GM18907 (cell line): ENCODE measurements around the gene DNAH17.

ENCODE experiments used
- ATAC-seq: cut with Tn5 transposase; IDR thresholded peaks from one replicate; pipeline ENCODE4 v1.9.1; 2021; ENCODE audit warnings: mild to moderate bottlenecking, moderate library complexity; ENCODE audit not compliant: unreplicated experiment

The DNAH17 gene

DNA sequence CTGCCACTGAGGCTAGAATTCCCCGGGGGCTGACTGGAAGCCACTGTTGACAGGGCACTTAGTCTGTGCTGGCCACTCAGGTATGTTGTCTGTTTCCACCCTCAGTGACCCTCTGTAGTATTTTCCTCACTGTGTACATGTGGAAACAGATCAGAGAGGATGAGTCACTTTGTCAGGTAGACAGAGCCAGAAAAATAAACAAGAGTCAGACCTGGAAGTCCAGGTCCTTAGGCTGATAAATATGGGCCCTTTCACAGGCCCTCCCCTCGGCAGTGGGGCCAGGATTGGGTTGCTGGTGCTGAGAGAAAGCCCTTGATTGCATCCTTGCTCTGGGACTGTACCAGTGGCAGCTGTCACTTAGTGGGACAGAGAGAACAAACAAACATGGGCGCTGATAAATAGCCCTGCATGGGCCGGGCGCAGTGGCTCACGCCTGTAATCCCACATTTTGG, 177.5 kb downstream of the DNAH17 start:
- ATAC-seq = no peak

DNA sequence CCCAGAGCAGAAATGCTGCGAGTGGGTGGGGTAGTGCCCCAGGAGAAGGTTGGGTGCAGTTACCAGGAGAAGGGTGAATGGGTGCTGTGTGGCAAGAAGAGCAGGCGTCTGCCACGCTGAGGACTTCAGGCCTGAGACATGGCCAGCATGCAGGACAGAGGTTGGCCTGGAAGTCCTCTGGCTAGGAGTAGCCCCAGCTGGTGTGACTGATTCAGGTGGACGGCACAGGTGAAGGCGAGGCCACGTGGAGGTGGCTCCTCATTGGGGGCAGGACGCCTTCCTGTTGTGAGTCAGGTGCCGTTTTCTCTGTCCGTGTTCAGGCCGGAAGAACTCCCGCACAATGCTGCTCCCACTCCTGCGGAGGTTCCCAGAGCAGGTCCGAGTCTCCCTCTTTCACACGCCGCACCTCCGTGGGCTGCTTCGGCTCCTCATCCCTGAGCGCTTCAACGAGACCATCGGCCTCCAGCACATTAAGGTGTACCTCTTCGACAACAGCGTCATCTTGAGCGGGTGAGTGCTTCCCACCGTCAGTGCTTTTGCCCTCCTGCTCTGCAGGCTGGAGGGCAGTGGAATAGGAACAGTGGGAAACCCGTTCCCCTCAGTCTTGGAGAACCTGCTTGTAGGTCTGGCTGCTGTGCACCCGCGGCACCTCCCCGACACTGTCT, 178.0 kb downstream of the DNAH17 start:
- ATAC-seq = no peak

DNA sequence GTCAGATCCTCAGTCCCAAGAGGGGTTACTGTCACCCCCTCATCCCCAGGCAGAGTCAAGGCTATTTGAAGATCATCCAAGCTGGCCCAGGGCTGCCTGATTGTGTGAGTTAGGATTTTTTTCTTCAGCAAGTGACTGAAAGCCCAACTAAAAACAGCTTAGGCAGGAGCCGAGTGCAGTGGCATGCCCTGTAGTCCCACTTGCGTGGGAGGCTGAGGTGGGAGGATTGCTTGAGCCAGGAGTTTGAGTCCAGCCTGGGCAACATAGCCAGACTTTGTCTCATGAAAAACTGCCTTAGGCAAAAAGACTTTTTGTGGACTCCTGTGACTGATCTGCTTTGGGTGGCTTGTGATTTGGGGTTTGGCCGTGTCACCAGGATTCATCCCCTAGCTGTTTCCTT, 178.8 kb downstream of the DNAH17 start:
- no peak for ATAC-seq

DNA sequence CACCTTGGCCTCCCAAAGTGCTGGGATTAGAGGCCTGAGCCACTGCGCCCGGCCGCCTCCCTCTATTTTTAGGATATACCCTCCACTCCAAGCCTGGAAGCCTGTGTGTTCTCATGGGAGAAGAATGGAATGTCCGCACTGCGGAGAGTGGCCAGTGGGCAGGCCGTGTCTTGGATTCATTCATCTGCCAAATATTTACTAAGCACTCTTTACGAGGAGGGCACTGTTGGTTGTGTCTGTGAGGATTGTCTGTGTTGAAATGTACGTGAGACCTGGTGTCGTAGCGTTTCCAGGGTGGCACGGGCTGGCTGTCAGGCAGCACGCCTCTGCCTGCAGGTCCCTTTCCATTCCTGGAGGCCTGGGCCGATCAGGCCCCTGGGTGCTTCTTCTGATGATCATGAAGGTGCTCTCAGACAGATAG, 179.5 kb downstream of the DNAH17 start:
- no peak for ATAC-seq

DNA sequence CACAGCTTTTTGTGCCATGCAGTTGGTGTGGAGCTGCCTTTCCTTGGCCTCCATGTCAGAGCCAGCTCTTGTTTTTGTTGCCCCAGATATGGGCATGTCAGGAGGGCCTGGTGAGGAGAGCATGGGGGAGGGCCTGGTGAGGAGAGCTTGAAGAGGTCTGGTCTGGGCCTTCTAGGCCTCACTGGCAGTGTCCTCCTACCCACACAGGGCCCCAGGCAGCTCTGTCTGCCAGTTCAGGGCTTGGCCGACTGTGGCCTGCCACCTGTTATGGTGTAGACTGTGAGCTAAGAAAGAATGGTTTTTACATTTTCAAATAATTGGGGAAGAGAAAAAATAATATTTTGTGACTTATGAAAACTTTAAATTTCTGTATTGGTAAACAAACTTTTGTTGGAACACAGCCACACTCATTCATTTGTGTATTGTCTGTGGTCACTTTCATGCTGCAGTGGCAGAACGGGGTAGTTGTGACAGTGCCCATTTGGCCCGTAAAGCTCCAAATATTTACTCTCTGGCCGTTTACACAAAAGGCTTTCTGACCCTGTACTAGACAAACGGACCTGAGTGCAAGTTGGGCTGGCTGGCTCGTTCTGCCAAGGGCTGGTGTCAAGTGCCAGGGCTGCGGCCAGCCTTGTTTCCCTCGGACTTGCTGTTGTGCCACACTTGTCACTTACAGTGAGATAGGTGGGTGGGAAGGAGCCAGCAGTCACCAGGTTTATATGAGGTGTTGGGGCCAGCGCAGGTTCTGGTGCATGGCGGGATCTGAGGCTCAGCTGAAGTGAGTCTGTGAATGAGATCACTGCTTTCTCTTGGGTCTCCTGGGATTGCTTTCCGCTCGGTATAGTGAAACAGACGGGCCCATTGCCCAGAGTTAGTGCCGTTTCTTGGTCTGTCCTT, 180.5 kb downstream of the DNAH17 start:
- no peak for ATAC-seq

DNA sequence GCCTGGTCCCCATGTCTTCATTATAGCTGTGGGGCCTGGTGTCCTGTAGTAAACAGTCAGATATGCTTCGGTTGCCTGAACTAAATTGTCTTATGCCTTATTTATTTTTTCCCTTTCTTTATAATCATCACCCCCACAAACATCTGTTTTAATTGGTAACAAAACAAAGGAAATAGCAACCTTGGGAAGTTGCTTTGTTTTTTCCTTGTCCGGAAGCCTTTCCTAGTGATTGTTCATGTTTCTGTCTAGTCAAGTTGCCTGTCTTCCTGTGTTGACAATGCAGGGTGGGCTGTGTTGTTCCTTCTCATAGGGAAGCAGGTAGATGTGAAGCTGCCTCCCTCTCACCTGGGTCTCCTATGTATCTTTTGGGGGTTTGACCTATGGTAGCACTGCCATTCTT, 182.0 kb downstream of the DNAH17 start:
- no peak for ATAC-seq

DNA sequence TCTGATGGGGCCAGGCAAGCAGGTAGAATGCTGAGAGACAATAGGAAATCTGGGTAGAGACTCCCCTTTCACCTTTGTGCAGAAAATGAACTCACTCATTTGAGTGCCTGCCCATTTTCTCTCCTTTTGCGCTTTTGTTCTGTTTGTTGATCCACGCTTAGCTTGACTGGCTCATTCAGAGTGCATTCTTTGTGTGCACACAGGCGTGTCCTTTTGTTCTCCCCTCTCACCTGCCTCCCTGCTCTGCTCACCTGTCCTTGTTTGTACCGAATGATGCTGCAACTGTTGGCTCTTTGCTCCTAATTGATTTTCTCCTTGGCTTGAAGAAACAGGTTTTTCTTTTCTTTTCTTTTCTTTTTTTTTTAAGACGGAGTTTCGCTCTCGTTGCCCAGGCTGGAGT, 183.0 kb downstream of the DNAH17 start:
- ATAC-seq = no peak

DNA sequence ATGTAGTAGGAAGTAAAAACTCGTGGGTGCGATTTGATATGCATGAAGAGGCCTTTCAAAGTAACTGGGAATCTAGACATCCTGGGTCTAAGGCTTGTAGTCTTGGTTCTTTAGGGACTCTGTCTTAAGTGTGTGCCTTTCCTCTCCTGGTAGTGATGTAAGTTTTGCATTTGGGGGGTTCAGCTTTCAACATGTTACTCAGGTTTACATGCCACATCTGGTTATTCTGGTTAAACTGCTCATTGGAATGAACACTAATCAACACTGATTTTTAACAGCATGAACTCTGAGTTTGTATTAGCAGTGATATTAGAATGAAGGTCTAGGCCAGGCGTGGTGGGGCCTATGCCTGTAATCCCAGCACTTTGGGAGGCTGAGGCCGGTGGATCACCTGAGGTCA, 183.6 kb downstream of the DNAH17 start:
- ATAC-seq = no peak

DNA sequence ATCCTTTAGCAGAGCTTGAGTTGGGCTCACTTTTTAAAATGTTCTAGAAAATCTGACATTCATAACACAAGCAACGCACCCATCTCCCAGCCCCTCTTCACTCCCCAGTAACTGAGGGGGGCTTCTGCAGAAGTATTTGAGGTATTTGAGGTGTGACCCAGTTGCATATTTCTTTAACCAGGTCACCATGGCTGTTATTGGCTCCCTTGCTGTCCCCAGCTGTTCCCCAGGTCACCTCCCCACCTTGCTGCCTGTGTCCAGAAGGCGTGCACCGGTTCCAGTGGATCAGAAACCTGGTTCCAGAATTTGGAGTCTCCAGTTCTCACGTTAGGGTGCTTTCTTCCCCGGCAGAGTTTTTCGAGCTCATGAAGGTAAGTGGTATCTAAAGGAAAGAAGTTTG, 184.9 kb downstream of the DNAH17 start:
- no peak for ATAC-seq

DNA sequence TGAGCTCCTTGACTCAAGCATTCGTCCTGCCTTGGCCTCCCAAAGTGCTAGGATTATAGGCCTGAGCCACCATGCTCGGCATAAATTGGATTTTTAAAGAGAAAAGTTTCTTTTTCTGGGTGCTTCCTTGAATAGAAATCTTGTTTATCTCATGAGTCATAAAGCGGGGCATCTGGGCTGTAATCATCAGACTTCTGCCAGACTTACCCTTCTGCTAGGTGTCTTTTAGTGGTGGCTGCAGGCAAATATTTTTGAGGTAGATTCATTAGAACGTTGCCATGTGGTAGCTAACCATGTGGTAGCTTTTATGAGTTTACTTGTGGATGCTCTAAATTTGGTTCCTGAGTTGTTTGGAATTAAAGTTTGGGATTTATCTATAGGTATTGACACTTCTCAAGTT, 185.4 kb downstream of the DNAH17 start:
- ATAC-seq = no peak

DNA sequence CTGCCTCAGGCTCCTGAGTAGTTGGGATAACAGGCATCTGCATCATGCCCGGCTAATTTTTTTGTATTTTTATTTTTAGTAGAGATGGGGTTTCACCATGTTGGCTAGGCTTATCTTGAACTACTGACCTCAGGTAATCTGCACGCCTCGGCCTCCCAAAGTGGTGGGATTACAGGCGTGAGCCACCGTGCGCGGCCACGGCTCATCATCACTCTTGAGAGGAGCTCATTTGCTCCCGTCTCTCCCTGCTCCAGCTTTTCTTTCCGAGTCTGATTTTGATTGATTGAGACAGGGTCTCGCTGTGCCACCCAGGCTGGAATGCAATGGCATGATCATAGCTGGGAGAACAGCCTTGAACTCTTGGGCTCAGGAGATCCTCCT, 186.2 kb downstream of the DNAH17 start:
- ATAC-seq = no peak

DNA sequence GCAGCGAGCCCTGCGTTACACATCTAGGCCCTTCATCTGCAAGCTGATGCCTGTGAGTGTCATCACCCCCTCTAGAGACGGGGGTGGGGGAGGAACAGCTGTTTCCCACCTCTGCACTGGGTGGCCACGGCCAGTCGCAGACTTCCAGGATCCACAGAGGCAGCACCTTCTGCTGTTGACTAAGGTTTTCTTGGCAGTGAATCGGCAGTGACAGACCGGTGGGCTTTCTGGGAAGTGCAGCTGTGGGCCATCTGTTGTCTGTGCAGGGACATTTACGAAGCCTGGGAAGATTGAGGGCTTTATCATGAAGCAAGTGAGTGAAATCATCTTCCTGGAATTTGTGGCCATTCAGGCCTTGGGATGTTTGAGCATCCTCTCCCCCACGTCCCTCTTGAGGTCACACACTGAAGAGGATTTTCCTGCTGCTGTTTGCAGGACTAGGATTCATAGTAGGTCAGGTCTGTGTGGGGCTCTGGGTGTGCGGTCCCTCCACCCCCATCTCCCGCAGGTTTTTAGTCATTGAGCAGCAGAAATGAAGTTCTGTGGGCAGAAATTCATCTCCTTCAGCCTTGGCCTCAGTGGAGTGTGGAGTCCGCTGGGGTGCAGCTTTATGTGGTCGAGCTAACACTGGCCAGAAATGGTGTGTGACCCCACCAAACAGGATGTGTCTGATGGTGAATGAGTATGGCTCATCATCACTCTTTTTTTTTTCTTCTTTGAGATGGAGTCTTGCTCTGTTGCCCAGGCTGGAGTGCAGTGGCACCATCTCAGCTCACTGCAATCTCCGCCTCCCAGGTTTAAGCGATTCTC, 186.8 kb downstream of the DNAH17 start:
- no peak for ATAC-seq

DNA sequence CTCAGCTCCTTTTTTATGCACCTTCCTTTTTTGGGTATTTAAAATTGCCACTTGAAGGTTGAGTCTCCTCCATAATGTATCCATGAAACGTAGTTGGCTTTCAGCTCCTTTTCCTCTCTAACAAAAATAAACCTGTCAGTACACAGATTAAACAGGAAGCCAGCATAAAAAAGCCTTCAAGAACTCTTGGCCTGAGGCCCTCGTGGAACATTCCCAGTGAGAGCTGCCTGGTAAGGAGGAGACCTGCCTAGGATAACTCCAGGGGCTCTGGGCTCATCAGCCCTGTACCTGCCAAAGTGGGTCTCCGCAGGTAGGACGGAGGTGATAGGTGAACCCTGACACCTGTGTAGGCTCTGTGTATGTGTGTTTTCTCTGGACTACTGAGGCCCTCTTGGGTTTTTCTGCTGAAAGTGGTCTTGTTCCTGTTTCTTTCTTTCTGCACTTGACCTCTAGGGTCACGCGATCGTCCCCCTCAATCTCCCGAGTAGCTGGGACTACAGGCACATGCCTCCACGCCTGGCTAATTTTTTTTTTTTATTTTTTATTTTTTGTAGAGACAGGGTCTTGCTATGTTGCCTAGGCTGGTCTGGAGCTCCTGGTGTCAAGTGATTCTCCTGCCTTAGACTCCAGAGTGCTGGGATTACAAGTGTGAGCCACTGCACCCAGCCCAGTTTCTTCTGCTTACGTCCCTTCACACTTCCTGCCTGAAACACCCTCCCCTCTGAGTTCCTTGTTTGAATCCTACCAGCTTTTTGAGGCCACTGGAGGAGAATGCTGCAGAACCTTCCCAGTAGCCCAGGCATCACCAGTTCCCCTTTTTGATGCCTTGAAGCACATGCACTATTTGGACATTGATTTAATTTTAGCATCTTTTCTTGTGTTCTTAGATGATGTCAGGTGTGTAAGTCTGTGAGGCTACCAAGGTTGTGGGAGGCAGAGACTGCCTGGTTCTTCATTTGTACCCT, 188.9 kb downstream of the DNAH17 start:
- no peak for ATAC-seq

DNA sequence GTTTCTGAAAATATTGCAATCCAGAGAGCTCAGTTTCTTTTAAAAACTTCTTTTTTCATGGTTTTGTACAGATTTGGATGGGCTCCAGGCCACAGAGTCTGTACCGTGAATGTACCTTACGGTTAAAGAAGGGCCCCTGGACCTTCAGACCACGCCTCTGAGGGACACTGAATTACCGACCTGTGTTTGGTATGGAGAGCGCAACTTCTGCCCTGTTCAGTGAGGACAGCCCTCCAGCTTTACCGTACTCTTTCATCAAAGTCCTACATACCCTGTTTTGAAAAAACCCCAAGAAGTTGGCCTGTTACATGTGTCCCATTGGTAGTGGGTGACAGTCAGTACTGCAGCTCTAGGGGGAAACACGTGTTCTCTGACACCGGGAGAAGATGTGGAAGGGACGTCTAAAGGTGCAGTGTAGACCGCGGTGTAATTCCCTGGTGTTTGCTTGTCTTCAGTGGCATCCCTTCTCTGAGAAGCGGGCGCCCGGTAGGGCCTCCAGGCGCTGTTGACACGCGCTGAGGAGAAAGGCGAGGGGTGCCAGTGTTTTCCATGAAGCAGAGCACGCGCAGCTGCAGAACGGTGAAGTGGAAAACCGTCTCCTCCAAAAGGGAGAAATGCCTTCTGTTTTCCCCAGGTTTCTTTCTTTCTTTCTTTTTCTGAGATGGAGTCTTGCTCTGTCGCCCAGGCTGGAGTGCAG, 192.6 kb downstream of the DNAH17 start:
- ATAC-seq = no peak

DNA sequence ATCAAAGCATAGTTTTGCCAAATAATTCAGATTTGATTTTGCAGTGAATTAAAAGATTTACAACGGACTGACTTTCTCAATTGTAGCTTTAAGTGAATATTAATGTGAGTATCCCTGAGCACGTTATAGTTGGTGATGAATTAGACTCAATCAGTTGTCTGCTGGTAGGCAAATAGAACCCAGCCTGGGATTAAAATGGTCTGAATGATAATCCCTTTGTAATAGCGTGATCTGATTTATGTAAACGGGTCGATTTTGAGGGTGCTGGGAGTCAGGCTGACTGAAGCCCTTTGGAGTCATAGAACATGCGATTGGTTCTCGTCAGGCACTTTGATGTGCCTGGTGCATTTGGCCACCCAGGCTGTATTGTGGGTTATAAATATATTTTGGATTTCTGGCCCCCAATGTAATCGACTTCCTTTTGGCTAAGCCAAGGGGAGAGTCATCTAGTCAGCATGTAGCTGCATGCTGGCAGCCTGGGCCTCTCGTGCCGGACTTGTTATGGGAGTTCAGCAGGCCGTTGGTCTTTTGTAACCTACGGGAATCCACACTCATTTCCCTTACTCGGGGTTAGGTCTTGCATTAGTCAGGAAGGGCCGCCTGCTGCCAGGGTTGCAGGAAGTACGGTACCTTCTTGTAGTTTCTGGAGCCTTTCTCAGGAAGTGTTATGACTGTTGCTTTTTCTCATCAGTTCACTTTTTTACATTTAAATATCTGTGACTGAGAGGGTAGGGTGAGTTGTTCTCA, 193.3 kb downstream of the DNAH17 start:
- ATAC-seq = no peak

DNA sequence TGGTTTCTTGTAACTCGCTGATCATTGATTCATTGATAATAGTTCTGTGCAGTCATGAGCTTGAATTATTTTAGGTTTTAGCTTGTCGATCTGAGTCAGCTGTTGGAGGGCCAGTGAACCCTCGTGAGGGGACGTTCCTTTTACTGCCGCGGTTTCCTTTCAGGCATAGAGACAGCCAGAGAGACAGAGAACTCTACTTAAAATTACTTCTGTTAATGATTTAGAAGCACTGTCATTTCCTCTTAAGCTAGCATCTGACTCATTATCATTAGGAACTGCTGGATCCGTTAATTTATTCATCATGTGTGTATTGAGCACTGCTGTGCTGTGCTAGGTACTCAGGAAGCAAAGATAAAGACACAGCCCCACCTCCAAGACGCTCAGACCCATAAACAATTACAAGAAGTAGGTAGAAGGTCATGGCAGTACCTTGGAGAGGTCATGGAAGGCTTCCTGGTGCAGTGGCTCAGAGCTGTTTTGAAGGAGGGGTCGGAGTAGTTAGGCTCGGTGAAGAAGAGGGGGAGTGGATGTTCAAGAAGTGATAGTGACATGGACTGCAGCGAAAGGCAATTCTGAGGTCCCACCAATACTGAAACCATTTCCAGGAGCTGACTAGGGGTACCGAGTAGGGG, 195.5 kb downstream of the DNAH17 start:
- ATAC-seq = no peak

DNA sequence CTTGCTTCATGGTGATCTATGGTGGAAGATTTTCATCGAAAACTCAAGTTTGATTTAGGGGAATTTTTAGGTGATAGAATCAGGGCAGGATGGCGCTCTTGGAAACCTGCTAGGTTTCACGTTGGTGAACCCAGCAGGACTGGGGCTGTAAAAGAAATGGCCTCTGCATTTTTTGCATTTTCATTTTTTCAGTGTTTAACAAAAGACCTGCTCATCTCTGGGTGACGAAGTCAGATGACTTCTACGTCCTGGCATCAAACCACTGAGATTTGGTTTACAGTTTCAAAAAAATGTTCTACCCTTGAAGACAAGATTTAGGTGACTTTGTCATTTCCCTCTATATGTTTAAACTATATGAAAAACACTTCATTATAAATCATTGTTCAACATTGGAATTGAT, 196.8 kb downstream of the DNAH17 start:
- ATAC-seq = no peak

DNA sequence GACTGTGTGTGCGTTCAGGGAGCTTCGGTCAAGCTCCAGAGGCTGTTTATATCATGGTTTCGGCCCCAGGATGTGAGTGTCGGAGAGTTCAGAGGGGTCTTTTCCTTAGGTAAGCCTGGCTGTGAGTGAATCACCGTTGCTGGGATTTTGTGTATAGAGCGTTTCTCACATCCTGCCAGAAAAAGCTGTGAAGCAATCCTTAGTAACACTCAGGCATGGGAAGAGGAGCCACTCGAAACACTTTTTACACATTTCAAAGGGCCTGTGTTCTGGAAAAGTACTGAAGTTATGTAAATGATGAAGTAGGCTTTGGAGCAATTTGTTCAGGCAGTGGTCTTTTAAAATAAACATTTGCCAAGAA, 198.1 kb downstream of the DNAH17 start:
- no peak for ATAC-seq
